ENCODE measurements around the gene MICA.

The MICA gene

DNA sequence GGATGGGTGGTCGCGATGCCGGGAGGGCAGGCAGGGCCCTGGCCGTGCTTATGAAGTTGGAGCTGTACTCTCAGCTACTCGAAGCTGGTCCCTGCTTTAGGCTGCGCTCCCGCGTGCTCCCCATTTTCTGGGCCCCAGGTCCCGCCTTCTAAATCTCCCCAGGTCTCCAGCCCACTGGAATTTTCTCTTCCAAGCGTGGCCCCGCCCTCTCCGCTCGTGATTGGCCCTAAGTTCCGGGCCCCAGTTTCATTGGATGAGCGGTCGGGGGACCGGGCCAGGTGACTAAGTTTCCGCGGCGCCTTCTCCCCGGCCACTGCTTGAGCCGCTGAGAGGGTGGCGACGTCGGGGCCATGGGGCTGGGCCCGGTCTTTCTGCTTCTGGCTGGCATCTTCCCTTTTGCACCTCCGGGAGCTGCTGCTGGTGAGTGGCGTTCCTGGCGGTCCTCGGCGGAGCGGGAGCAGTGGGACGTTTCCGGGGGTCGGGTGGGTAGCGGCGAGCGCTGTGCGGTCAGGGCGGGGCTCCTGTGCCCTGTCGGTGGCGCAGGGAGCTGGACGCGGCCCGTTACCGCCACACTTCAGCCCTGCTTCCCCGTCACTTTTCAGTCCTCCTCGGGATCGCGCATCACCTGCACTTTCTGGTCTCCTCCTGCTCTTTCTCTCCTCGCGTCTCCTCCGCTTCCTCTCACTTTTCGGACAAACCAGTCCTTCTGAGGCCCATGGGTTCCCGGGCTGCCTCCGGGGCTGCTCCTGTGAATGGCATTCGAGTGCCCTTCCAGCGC lies at the start of gene MICA:
TSS of gene MICA (plus strand) at position 313 of the 778 bp plus-strand sequence. CDS start at position 351, 38 bp downstream.
- TF ChIP-seq, protein P1, sequence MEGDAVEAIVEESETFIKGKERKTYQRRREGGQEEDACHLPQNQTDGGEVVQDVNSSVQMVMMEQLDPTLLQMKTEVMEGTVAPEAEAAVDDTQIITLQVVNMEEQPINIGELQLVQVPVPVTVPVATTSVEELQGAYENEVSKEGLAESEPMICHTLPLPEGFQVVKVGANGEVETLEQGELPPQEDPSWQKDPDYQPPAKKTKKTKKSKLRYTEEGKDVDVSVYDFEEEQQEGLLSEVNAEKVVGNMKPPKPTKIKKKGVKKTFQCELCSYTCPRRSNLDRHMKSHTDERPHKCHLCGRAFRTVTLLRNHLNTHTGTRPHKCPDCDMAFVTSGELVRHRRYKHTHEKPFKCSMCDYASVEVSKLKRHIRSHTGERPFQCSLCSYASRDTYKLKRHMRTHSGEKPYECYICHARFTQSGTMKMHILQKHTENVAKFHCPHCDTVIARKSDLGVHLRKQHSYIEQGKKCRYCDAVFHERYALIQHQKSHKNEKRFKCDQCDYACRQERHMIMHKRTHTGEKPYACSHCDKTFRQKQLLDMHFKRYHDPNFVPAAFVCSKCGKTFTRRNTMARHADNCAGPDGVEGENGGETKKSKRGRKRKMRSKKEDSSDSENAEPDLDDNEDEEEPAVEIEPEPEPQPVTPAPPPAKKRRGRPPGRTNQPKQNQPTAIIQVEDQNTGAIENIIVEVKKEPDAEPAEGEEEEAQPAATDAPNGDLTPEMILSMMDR (IDR thresholded peaks at IDR 0.05; ENCODE audit: low read depth, low read length, missing control alignments) = no peak
- peak; percentile 47 for DNase-seq (ENCODE audit: extremely low read depth, low read depth)
- H3K4me3 ChIP-seq (replicated peaks; ENCODE audit: low read depth, low read length) = peak within 1 kb of the TSS; percentile 62

DNA sequence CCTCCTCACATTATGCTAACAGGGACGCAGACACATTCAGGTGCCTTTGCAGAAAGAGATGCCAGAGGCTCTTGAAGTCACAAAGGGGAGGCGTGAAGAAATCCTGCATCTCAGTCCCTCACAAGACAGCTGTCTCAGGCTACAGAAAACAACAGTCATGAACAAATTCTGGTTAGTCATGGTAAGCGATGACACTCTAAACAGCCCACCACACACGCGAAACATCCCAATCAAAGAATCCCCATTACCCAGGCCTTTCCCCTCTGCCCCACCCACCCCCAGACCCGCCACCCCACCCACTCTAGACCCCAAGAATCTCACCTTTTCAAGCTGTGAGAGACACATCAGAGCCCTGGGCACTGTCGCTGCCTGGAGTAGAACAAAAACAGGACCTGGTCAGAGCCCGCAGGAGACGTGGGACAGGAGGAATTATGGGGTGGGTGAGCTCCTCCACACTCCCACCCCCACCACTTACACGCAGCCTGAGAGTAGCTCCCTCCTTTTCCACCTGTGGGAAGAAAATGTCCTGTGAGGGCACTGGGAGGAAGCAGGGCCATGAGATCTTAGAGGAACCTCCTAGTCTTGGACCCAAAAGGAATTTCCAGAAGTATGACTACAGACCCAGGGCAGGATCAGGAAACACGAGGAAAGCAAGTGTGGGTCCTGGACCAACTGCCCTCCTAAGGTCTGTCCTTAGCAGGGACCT lies 49.1 kb upstream of the MICA start:
- DNase-seq (ENCODE audit: extremely low read depth, low read depth) = no peak
- TF ChIP-seq, protein P1 (IDR thresholded peaks at IDR 0.05; ENCODE audit: low read depth, low read length, missing control alignments) = no peak
- no peak overlapping the region for H3K4me3 ChIP-seq (replicated peaks; ENCODE audit: low read depth, low read length)

DNA sequence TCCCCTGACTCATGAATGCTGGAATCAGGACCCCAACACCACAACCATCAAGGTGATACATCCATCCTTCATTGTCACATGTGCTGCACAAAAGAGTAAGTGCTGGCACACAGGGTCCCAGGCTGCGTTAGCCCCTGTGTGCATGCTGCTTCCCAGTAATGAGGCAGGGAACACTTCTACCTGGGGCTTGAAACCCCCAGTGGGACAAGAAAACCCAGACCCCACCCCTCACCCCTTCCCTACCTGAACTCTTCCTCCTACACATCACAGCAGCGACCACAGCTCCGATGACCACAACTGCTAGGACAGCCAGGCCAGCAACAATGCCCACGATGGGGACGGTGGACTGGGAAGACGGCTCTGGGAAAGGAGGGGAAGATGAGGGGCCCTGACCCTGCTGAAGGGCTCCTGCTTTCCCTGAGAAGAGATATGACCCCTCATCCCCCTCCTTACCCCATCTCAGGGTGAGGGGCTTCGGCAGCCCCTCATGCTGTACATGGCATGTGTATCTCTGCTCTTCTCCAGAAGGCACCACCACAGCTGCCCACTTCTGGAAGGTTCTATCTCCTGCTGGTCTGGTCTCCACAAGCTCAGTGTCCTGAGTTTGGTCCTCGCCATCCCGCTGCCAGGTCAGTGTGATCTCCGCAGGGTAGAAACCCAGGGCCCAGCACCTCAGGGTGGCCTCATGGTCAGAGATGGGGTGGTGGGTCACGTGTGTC lies 48.4 kb upstream of the MICA start:
- DNase-seq (ENCODE audit: extremely low read depth, low read depth) = no peak
- H3K4me3 ChIP-seq (replicated peaks; ENCODE audit: low read depth, low read length) = no peak overlapping the region
- TF ChIP-seq, protein P1 (IDR thresholded peaks at IDR 0.05; ENCODE audit: low read depth, low read length, missing control alignments) = no peak

DNA sequence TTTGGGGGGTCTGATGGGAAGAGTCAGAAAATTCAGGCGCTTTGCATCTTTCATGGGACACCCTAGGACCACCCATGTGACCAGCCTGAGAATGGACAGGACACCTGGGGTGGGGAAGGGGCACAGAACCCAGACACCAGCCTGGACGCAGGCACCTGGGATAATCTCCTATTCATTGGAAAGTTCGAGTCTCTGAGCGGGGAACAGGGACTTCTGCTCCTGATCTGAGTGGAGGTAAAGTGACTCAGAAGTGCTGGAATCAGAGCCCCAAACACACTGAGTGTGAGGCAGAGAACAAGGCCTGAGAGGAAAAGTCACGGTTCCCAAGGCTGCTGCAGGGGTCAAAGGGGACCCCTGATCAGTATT lies 47.8 kb upstream of the MICA start:
- H3K4me3 ChIP-seq (replicated peaks; ENCODE audit: low read depth, low read length) = no peak overlapping the region

DNA sequence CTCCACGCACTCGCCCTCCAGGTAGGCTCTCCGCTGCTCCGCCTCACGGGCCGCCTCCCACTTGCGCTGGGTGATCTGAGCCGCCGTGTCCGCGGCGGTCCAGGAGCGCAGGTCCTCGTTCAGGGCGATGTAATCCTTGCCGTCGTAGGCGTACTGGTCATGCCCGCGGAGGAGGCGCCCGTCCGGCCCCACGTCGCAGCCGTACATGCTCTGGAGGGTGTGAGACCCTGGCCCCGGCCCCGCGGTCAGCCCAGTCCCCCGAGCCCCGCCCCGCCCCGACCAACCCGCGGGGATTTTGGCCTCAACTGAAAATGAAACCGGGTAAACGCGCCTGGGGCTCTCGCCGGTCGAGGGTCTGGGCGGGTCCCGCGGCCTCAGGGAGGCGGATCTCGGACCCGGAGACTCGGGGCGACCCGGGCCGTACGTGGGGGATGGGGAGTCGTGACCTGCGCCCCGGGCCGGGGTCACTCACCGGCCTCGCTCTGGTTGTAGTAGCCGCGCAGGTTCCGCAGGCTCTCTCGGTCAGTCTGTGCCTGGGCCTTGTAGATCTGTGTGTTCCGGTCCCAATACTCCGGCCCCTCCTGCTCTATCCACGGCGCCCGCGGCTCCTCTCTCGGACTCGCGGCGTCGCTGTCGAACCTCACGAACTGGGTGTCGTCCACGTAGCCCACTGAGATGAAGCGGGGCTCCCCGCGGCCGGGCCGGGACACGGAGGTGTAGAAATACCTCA lies 47.0 kb upstream of the MICA start:
- no peak for DNase-seq (ENCODE audit: extremely low read depth, low read depth)
- TF ChIP-seq, protein P1 (IDR thresholded peaks at IDR 0.05; ENCODE audit: low read depth, low read length, missing control alignments) = no peak
- H3K4me3 ChIP-seq (replicated peaks; ENCODE audit: low read depth, low read length) = peak overlapping the region; percentile 47

More for the DNA sequence above, 47.8 kb upstream of the MICA start:
- DNase-seq (ENCODE audit: extremely low read depth, low read depth) = no peak
- TF ChIP-seq, protein P1 (IDR thresholded peaks at IDR 0.05; ENCODE audit: low read depth, low read length, missing control alignments) = no peak

DNA sequence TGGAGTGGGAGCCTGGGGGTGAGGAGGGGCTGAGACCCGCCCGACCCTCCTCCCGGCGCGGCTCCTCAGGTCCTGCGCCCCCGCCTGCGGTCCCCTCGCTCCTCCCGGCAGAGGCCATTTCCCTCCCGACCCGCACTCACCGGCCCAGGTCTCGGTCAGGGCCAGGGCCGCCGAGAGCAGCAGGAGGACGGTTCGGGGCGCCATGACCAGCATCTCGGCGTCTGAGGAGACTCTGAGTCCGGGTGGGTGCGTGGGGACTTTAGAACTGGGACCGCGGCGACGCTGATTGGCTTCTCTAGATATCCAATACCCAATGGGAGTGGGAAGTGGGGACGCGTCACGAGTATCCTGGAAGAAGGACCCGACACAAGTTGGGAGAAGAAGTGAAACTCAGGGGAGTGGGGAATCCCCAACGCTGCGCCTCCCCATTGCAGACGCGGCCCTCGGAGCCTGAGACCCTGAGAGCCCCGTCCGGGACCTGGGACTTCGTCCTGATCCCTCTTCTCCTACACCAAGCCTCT lies 46.4 kb upstream of the MICA start, which contains the start of gene HLA-B:
TSS of gene HLA-B (minus strand) at position 234 of the 521 bp plus-strand sequence. CDS start at position 213, 21 bp downstream.
- peak; percentile 3 for DNase-seq (ENCODE audit: extremely low read depth, low read depth)
- peak within 1 kb of the TSS; percentile 47 for H3K4me3 ChIP-seq (replicated peaks; ENCODE audit: low read depth, low read length)
- TF ChIP-seq, protein P1 (IDR thresholded peaks at IDR 0.05; ENCODE audit: low read depth, low read length, missing control alignments) = no peak

Measured in HFF-Myc (cell line).